Activated T-cell treated with anti-CD3 and anti-CD28 coated beads, Interleukin-2, amount 50 U/mL, for 4 hours (primary cell): Measurements from ENCODE around the gene TIMM17B. TPM values are rescaled to one million over a fixed set of nuclear protein-coding genes. Genes with fewer than 3 reads are reported as not detected.

ENCODE experiments used
- ATAC-seq, 2 donors: fragments of 200-7000 bp; cut with Tn5 transposase; one replicate each; pipeline ENCODE4 v1.10.0; 2021
- DNase-seq: peaks from one replicate; pipeline ENCODE4 v3.0.0-alpha.2; 2020
- H3K27me3 Mint-ChIP-seq: one replicate; pipeline ENCODE4 v1.8.0; 2021; ENCODE audit warnings: low read depth, mixed read lengths
- H3K36me3 Mint-ChIP-seq: one replicate; pipeline ENCODE4 v1.8.0; 2022; ENCODE audit warnings: mixed read lengths; ENCODE audit not compliant: insufficient read depth
- H3K4me1 Mint-ChIP-seq: one replicate; pipeline ENCODE4 v1.8.0; 2021; ENCODE audit warnings: low read depth, mixed read lengths
- H3K4me3 Mint-ChIP-seq: one replicate; pipeline ENCODE4 v1.8.0; 2021; ENCODE audit warnings: mild to moderate bottlenecking, moderate library complexity, mixed read lengths
- H3K9me3 Mint-ChIP-seq: one replicate; pipeline ENCODE4 v1.8.0; 2021; ENCODE audit warnings: mixed read lengths
- total RNA-seq, 3 donors: library from RNA; stranded (reverse); gene quantifications; one replicate each; pipeline ENCODE4 v1.2.1, GENCODE V29; 2021

TIMM17B gene
- total RNA-seq, 3 donors from 2014 or later, result 92.7 to 107 (median 102) TPM

DNA sequence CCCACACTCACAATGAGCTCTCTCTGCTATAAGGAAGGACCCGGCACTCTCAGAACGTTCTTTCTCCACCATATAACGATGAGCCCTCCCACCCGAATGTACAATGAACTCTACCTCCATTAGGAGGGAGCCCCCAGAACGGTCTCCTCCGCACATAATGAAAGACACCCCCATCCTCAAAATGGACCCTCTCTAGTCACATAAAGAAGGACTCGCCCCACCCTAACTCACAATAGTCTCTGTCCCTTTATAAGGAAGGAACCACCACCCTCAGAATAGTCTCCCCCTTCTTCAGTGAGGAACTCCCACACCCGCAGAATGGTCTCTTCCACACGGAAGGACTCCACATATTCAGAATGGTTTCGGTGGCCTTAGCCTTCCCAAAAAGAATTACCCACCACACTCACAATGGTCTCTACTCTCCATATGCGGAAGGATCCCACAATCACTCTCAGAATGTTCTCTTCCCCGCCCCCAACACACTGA, 13.4 kb upstream of the TIMM17B start:
- DNase-seq, result no peak
- Mint-ChIP-seq H3K27me3 (no peaks in the 10 kb centered on the region), H3K36me3 (peaks cover 17% of the 10 kb centered on the region), H3K4me1 (peaks cover 44% of the 10 kb centered on the region), H3K9me3 (no peaks in the 10 kb centered on the region), H3K4me3 (peak overlapping the region; percentile 91)
- peak; percentile 2 to 7 for ATAC-seq

DNA sequence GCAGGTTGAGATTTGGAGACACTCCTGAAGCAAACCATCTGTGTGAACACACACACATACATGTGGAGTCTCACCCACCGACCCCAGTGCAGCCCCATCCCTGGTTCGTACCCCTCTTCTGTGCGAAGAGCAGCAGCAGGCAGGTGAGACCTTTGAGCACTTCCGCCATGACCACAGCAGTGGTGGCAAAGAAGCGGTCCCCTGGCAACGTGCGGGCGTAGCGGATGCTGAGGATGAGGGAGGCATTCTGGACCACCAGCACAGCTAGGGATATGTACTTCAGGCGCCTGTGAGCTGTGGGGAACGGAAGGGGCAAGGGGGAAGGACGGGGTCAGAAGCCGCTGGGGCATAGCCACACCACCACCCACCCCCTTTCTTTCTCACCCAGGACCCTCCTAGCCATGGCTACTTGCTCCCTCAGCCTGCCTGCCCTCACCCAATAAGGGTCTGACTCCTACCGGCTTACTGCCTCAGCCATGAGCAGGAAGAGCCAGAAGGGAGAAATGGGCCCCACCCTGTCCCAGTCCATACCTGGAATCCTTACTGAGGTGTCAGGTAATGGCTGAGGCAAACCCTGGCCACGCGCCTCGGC, 12.2 kb upstream of the TIMM17B start:
- H3K9me3 Mint-ChIP-seq, result no peaks in the 10 kb centered on the region
- H3K4me3 Mint-ChIP-seq, result peak overlapping the region; percentile 91
- no peaks in the 10 kb centered on the region for H3K27me3 Mint-ChIP-seq
- peaks cover 37% of the 10 kb centered on the region for H3K4me1 Mint-ChIP-seq
- H3K36me3 Mint-ChIP-seq, result peaks cover 16% of the 10 kb centered on the region
- ATAC-seq, result no peak
- no peak for DNase-seq

DNA sequence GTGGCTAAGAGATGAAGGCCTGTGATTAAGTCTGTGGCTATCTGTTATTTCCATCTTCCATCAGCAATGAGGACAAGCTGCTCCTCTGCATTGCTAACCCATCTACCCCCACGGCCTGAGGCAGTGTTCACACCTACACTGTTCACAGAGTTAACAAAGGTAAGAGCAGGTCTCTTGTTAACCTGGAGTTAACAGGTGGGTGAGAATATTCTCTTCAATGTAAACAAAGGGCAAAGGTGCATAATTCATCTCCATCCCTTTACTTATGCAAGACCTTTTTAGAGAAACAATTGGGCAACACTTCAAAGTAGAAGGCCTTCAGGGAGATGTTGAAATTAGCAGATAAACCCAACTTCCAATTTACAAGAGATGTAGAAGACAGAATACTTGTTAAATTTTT, 11.0 kb upstream of the TIMM17B start:
- Mint-ChIP-seq H3K27me3 (no peaks in the 10 kb centered on the region), H3K36me3 (peaks cover 4% of the 10 kb centered on the region), H3K9me3 (no peaks in the 10 kb centered on the region), H3K4me3 (no peak overlapping the region), H3K4me1 (peaks cover 25% of the 10 kb centered on the region)
- ATAC-seq (no peak), DNase-seq (no peak)

DNA sequence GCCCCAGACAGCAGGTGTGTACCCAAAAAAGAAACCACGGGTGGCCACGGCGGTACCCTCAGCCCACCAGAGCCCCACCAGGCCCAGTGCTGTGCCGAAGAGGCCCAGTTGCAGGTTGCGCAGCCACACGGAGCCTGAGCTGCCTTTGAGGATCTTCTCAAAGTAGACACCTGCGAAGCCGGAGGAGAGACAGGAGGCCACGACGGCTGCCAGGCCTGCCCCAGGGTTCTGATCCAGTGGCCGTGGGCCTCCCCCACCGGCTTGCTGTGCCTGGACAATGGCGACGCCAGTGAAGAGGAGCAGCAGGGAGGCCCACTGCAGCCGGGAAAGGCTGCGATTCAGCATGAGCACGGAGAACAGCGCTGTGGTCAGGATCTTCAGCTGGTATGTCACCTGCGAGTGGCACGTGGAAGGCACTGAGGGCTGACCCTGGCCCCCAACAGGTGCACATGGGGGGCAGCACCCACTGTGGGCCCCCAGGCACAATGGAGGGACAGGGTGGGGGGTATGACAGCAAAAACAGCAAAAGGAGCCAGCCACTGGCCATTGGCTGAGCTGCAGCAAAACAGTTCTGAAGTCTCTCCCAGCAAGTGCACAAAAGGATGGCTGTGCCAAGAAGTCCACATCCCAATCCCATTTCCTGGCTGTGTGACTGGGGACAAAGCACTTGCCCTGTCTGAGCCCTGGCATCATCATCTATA, 7.7 kb upstream of the TIMM17B start:
- DNase-seq (no peak), ATAC-seq (no peak)
- H3K9me3 Mint-ChIP-seq, result no peaks in the 10 kb centered on the region
- H3K4me3 Mint-ChIP-seq, result no peak overlapping the region
- H3K36me3 Mint-ChIP-seq, result no peaks in the 10 kb centered on the region
- H3K27me3 Mint-ChIP-seq, result no peaks in the 10 kb centered on the region
- no peaks in the 10 kb centered on the region for H3K4me1 Mint-ChIP-seq

DNA sequence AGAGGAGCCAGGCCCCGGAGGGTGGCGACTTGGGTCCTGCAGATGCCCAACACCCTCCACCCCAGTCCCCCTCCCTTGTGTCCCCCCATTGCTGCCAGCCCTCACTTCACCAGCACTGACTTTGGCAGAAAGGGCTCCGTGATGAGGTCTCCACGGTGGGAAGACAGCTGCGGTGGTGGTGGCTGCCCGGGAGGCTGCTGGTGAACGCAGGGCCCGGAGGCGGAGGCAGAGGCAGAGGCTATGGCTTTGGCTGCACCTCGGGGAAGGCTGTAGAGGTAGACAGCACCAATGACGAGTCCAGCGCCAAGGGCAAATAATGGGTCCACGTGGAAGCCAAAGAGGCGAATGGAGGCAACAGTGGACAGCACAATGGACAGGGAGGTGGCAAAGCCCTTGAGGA, 7.1 kb upstream of the TIMM17B start:
- DNase-seq (no peak), ATAC-seq (no peak)
- Mint-ChIP-seq H3K4me3 (no peak overlapping the region), H3K36me3 (no peaks in the 10 kb centered on the region), H3K27me3 (no peaks in the 10 kb centered on the region), H3K4me1 (no peaks in the 10 kb centered on the region), H3K9me3 (no peaks in the 10 kb centered on the region)

DNA sequence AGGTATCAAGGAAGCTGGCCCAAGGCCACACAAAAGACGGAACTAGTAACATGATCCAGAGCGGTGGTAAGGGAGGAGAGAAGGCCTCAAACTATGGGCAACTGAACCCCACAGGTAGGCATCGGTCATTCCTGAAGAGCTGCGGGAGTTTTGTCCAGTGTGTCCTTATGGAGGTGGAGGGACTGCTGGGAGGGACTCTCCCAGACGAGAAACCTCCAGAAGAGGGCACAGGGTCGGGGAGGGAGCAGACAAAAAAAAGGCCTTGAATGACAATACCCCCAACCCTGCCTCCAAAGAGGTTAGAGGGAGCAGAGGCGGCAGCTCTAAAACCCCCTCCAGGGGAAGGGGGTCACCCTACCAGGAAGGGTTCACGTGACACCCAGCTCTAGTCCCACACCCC, 6.6 kb upstream of the TIMM17B start:
- no peaks in the 10 kb centered on the region for H3K36me3 Mint-ChIP-seq
- H3K9me3 Mint-ChIP-seq, result no peaks in the 10 kb centered on the region
- ATAC-seq (no peak), DNase-seq (no peak)
- no peak overlapping the region for H3K4me3 Mint-ChIP-seq
- no peaks in the 10 kb centered on the region for H3K27me3 Mint-ChIP-seq
- H3K4me1 Mint-ChIP-seq, result no peaks in the 10 kb centered on the region

DNA sequence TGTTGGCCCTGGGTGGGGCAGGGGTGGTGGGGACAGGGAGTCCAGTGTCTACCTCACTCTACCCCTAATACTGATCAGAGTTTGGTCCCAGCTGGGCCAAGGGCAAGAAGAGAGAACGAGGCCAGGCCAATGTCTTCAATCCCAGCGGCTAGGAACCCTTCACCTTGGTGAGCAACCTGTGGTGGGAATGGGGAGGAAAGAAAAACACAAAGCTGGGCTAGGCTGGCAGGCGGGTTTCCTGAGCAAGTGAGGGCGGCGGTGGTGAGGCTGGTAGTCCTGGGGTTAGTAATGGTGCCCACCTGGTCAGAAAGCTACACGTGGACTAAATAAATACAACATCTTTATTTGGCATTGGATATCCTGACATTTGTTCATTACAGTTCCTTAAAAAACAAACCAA, 5.7 kb upstream of the TIMM17B start:
- Mint-ChIP-seq H3K9me3 (no peaks in the 10 kb centered on the region), H3K36me3 (no peaks in the 10 kb centered on the region), H3K4me3 (no peak overlapping the region), H3K4me1 (peaks cover under 1% of the 10 kb centered on the region), H3K27me3 (no peaks in the 10 kb centered on the region)
- DNase-seq (no peak), ATAC-seq (no peak)

DNA sequence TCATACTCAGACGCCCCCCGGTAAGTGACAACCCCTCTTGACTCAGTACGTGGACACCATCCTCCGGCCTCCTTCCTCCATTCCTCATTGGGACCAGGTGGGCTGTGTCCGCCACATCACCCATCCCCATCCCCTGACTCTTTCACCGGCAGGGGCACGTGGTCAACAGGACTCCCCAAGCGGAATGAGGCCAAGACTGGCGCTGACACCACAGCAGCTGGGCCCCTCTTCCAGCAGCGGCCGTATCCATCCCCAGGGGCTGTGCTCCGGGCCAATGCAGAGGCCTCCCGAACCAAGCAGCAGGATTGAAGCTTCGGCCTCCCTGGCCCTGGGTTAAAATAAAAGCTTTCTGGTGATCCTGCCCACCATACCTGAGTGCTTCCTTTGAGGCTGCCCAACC, 5.2 kb upstream of the TIMM17B start:
- Mint-ChIP-seq H3K4me1 (peaks cover 2% of the 10 kb centered on the region), H3K36me3 (no peaks in the 10 kb centered on the region), H3K27me3 (no peaks in the 10 kb centered on the region), H3K4me3 (no peak overlapping the region), H3K9me3 (no peaks in the 10 kb centered on the region)
- no peak for ATAC-seq
- DNase-seq, result no peak

DNA sequence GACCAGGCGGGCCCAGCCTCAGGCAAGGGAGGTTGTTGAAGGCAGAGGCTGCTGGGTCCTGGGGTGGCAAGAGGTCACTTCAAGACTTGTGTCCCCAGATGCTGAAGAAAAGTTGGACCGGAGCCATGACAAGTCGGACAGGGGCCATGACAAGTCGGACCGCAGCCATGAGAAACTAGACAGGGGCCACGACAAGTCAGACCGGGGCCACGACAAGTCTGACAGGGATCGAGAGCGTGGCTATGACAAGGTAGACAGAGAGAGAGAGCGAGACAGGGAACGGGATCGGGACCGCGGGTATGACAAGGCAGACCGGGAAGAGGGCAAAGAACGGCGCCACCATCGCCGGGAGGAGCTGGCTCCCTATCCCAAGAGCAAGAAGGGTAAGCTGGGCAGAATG, 4.6 kb upstream of the TIMM17B start:
- ATAC-seq (no peak), DNase-seq (no peak)
- Mint-ChIP-seq H3K27me3 (no peaks in the 10 kb centered on the region), H3K4me1 (peaks cover 2% of the 10 kb centered on the region), H3K9me3 (no peaks in the 10 kb centered on the region), H3K4me3 (no peak overlapping the region), H3K36me3 (no peaks in the 10 kb centered on the region)

DNA sequence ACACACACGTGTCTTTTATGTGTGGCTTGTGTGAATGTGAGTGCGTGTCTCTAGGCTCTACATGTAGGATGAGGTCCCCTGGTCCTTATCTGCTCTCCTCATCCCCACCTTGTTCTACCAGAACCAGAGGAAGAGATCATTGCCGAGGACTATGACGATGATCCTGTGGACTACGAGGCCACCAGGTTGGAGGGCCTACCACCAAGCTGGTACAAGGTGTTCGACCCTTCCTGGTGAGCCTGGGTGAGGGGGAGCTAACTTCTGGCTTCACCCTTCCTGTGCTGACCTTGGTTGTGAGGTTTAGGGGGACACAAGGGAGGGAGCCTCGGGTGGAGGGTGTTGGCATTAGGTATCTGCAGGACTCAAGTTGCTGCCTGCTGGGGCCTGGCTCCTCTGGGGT, 3.5 kb upstream of the TIMM17B start:
- H3K36me3 Mint-ChIP-seq, result no peaks in the 10 kb centered on the region
- no peak for DNase-seq
- ATAC-seq, result no peak
- no peaks in the 10 kb centered on the region for H3K27me3 Mint-ChIP-seq
- H3K9me3 Mint-ChIP-seq, result no peaks in the 10 kb centered on the region
- H3K4me1 Mint-ChIP-seq, result peaks cover 11% of the 10 kb centered on the region
- H3K4me3 Mint-ChIP-seq, result no peak overlapping the region

DNA sequence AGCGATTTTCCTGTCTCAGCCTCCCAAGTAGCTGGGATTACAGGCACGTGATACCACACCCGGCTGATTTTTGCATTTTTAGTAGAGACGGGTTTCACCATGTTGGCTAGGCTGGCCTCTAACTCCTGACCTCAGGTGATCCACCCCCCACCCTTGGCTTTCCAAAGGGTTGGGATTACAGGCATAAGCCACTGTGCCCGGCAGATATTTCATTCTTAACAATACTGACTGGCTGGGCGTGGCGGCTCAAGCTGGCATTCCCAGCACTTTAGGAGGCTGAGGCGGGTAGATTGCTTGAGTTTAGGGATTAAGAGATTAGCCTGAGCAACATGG, 1.5 kb upstream of the TIMM17B start:
- peak overlapping the region; percentile 87 for H3K4me3 Mint-ChIP-seq
- ATAC-seq (no peak), DNase-seq (no peak)
- H3K4me1 Mint-ChIP-seq, result peaks cover 18% of the 10 kb centered on the region
- H3K27me3 Mint-ChIP-seq, result no peaks in the 10 kb centered on the region
- H3K36me3 Mint-ChIP-seq, result peaks cover 1% of the 10 kb centered on the region
- no peaks in the 10 kb centered on the region for H3K9me3 Mint-ChIP-seq

DNA sequence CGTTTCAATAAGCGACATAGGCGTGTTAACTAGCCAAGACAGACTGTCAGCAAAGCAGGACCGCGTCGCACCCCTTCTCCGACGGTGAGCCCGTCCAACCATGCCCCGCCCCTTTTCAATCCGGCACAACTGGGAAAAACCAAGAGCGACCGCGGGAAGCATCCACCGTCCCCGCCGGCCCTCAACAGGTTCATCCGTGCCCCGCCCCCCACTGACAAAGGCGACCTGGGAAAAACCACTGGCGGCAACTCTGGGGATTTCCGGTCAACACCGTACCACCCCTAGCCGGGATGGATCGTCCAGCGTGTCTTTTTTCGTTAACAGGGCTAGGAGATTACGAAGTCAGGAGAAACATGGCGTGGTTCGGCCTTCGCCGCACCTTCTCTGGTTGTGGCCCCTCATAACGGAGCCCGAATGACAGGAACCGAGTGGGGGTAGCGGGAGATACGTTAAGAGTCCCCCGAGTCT, 377 bp downstream of the TIMM17B start:
- H3K9me3 Mint-ChIP-seq, result no peaks in the 10 kb centered on the region
- H3K36me3 Mint-ChIP-seq, result peaks cover 1% of the 10 kb centered on the region
- DNase-seq, result peak; percentile 53
- peak; percentile 39 to 42 for ATAC-seq
- peak overlapping the region; percentile 87 for H3K4me3 Mint-ChIP-seq
- peaks cover 18% of the 10 kb centered on the region for H3K4me1 Mint-ChIP-seq
- no peaks in the 10 kb centered on the region for H3K27me3 Mint-ChIP-seq

DNA sequence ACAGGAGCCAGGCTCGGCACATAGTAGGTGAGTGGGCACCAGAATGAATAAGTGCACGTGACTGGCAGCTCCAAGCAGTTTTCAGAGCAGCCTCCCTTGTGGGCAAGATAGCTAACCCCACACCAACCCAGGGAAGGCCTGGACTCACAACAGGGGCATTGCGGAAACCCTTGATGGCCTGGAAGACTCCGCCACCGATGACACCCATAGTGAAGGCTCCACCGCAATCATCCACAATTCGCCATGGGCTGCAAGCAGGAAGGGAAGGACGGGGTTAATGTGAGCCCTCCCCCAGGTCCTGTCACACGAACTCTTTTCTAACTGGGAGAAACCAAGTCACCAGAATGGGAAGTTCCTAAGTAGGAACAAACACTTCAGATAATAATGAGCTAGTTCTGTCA, 957 bp downstream of the TIMM17B start:
- Mint-ChIP-seq H3K4me1 (peaks cover 22% of the 10 kb centered on the region), H3K4me3 (peak overlapping the region; percentile 87), H3K36me3 (peaks cover 1% of the 10 kb centered on the region), H3K27me3 (no peaks in the 10 kb centered on the region), H3K9me3 (no peaks in the 10 kb centered on the region)
- ATAC-seq, result no peak
- no peak for DNase-seq

DNA sequence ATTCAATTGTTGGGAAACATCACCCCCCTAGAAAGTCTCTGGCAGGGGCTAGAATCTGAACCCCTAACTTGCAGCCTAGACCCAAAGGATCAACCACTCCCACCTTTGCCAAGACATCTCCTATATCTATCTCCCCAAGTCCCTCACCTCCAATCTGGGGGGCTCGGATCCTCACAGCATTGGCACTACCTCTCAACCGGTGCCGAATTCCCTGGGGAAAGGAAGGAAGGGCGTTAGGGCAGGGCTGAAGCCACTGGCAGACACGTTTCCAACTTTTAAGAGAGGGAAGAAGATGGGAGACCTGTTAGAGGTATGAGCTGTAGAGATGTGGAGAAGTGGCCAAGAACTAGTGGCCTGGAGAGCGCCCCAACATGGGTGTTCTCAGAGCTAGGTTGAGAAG, 2.7 kb downstream of the TIMM17B start:
- Mint-ChIP-seq H3K4me1 (peaks cover 30% of the 10 kb centered on the region), H3K9me3 (no peaks in the 10 kb centered on the region), H3K4me3 (no peak overlapping the region), H3K27me3 (no peaks in the 10 kb centered on the region), H3K36me3 (peaks cover 1% of the 10 kb centered on the region)
- no peak for ATAC-seq
- no peak for DNase-seq

DNA sequence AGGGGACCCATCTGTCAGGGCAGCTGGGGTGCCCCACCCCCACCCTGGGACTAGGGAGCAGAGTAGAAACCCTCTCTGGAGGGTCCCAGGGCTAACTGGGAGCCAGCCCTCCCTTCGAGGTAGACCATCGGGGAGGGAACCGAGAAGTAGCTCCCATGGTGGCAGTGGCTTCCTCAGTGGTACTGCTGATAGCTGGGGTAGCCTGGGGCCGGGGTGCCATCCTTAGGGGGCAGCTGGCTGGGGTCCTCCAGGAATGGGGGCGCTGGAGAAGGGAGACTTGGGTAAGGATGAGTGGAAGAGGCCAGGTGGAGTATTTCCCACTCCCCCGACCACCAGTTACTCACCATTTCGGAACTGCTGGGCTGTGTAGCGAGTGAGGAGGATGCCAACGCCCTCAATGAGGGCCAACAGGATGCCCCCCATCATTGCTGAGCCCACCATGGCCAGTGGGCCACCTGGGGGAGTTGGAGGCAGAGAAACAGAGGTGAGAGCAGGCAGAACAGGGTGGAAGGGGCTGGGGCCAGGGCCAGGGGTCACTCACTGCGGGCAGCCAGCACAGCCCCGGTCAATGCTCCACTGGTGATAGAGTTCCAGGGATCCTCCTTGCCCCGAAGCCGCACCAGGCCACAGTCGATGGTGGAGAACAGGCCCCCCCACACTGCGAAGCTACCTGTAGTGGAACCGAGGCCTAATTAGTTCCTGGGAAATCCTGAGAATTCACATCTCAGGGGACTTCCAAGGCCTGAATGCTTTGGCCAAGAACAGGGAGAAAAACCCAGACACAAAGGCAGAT, 3.8 kb downstream of the TIMM17B start:
- Mint-ChIP-seq H3K9me3 (no peaks in the 10 kb centered on the region), H3K36me3 (peaks cover 1% of the 10 kb centered on the region), H3K4me1 (peaks cover 30% of the 10 kb centered on the region), H3K27me3 (no peaks in the 10 kb centered on the region), H3K4me3 (no peak overlapping the region)
- DNase-seq (no peak), ATAC-seq (no peak)
